Right atrium auricular region (tissue), 2 donors: Measurements from ENCODE around the gene MYOD1. TPM values are rescaled to one million over a fixed set of nuclear protein-coding genes. Genes with fewer than 3 reads are reported as not detected.

Experiments
- DNase-seq: peaks from one replicate; pipeline ENCODE4 v3.0.0-alpha.2; 2019; ENCODE audit warnings: low spot score
- H3K27ac ChIP-seq, 2 donors: fragments of 200-600 bp; sonication (generic); 1 replicate in 1 of 2; 2 replicates in 1 of 2; pipeline ENCODE4 v1.5.1; 2016 to 2019
- H3K27me3 ChIP-seq, 2 donors: fragments of 200-600 bp; sonication (generic); one replicate each; pipeline versions ENCODE4 v1.5.1 to v1.6.0; 2017 to 2019
- H3K36me3 ChIP-seq: fragments of 200-600 bp; sonication (generic); one replicate; pipeline ENCODE4 v1.5.1; 2016
- H3K4me1 ChIP-seq, 2 donors: fragments of 200-600 bp; sonication (generic); one replicate each; pipeline versions ENCODE4 v1.5.1 to v1.6.0; 2017 to 2019
- H3K4me3 ChIP-seq, 2 donors: fragments of 200-600 bp; sonication (generic); 1 replicate in 1 of 2; 2 replicates in 1 of 2; pipeline ENCODE4 v1.5.1; 2017 to 2019; ENCODE audit warnings: mild to moderate bottlenecking in 1 of 2, moderate library complexity in 1 of 2
- H3K9me3 ChIP-seq, 2 donors: fragments of 200-600 bp; sonication (generic); one replicate each; pipeline ENCODE4 v1.5.1; 2019
- CTCF ChIP-seq, 2 donors: fragments of 200-600 bp; sonication (generic); IDR thresholded peaks; one replicate each; pipeline ENCODE4 v1.5.1; 2019; ENCODE audit warnings: antibody characterized with exemption in 2 of 2
- total RNA-seq, 2 donors: library from RNA; depleted of rRNA; stranded (reverse); fragments of >200 nt; gene quantifications; one replicate each; pipeline ENCODE4 v1.1.0, GENCODE V29; 2016

Gene MYOD1
- total RNA-seq, 2 donors from 2014 or later = not detected

GRCh38 chr11:17697175-17697949 lies 22.0 kb upstream of the MYOD1 start:
- TF ChIP-seq CTCF (IDR thresholded peaks at IDR 0.05) = no peak
- Histone ChIP-seq H3K27ac (no peak overlapping the region), H3K4me1 (no peaks in the 10 kb centered on the region), H3K4me3 (no peak overlapping the region), H3K27me3 (peaks cover 0 to 8% of the 10 kb centered on the region in 2 donors), H3K36me3 (no peaks in the 10 kb centered on the region), H3K9me3 (no peaks in the 10 kb centered on the region)
- no peak for DNase-seq

GRCh38 chr11:17699147-17700114 lies 19.9 kb upstream of the MYOD1 start:
- H3K9me3 ChIP-seq = peaks cover 0 to 6% of the 10 kb centered on the region in 2 donors
- TF ChIP-seq CTCF (IDR thresholded peaks at IDR 0.05) = no peak
- no peaks in the 10 kb centered on the region for H3K4me1 ChIP-seq
- peaks cover 0 to 8% of the 10 kb centered on the region in 2 donors for H3K27me3 ChIP-seq
- no peak overlapping the region for H3K27ac ChIP-seq
- no peaks in the 10 kb centered on the region for H3K36me3 ChIP-seq
- no peak overlapping the region for H3K4me3 ChIP-seq
- no peak for DNase-seq

- H3K9me3 ChIP-seq = peaks cover 0 to 6% of the 10 kb centered on the region in 2 donors
- H3K27ac ChIP-seq = no peak overlapping the region
- no peak overlapping the region for H3K4me3 ChIP-seq
- TF ChIP-seq CTCF (IDR thresholded peaks at IDR 0.05) = no peak
- no peaks in the 10 kb centered on the region for H3K36me3 ChIP-seq
- no peaks in the 10 kb centered on the region for H3K4me1 ChIP-seq
- peaks cover 0 to 2% of the 10 kb centered on the region in 2 donors for H3K27me3 ChIP-seq
- DNase-seq = no peak
These were observed 18.4 kb upstream of the MYOD1 start for GRCh38 chr11:17700991-17701390.

GRCh38 chr11:17702876-17703275 lies 16.5 kb upstream of the MYOD1 start:
- H3K27ac ChIP-seq = no peak overlapping the region
- no peak for DNase-seq
- H3K4me3 ChIP-seq = no peak overlapping the region
- no peaks in the 10 kb centered on the region for H3K36me3 ChIP-seq
- H3K4me1 ChIP-seq = no peaks in the 10 kb centered on the region
- TF ChIP-seq CTCF (IDR thresholded peaks at IDR 0.05) = no peak
- no peaks in the 10 kb centered on the region for H3K27me3 ChIP-seq
- H3K9me3 ChIP-seq = peaks cover 0 to 6% of the 10 kb centered on the region in 2 donors

GRCh38 chr11:17703951-17704350 lies 15.4 kb upstream of the MYOD1 start:
- no peaks in the 10 kb centered on the region for H3K4me1 ChIP-seq
- peaks cover 0 to 6% of the 10 kb centered on the region in 2 donors for H3K9me3 ChIP-seq
- H3K27me3 ChIP-seq = no peaks in the 10 kb centered on the region
- no peak overlapping the region for H3K4me3 ChIP-seq
- TF ChIP-seq CTCF (IDR thresholded peaks at IDR 0.05) = no peak
- no peaks in the 10 kb centered on the region for H3K36me3 ChIP-seq
- no peak for DNase-seq
- H3K27ac ChIP-seq = no peak overlapping the region
